AG04450 (cell line): ENCODE results near the gene FGGY. TPM values are rescaled to one million over a fixed set of nuclear protein-coding genes. Genes with fewer than 3 reads are reported as not detected.

ENCODE experiments used
- CTCF ChIA-PET: fragments of 300-600, 350-600 bp; formaldehyde crosslinking; extraction: SDS; loops from one replicate; lab custom pipeline; 2022; ENCODE audit warnings: antibody characterized with exemption, inconsistent platforms; lab: Charles Lee
- POLR2A ChIA-PET: fragments of 350-600 bp; formaldehyde crosslinking; extraction: SDS; loops from one replicate; lab custom pipeline; 2021; ENCODE audit warnings: antibody characterized with exemption, inconsistent platforms; lab: Yijun Ruan, JAX
- DNase-seq: peaks from one replicate; pipeline ENCODE4 v3.0.0-alpha.2; 2011; ENCODE audit warnings: low read depth, low spot score
- H3K27ac ChIP-seq: one replicate; pipeline ENCODE4 v1.5.1; 2012; ENCODE audit warnings: low read depth, low read length, control low read depth
- H3K27me3 ChIP-seq: one replicate; pipeline ENCODE4 v1.6.0; 2012; ENCODE audit warnings: low read length; ENCODE audit not compliant: control insufficient read depth, insufficient read depth
- H3K4me3 ChIP-seq: 2 replicates; pipeline ENCODE4 v1.5.1; 2011; ENCODE audit warnings: mild to moderate bottlenecking, low read depth, low read length, control low read depth
- H3K9me3 ChIP-seq: 2 replicates; pipeline ENCODE4 v1.5.1; 2012; ENCODE audit warnings: low read length; ENCODE audit not compliant: control insufficient read depth, insufficient read depth
- CTCF ChIP-seq: IDR thresholded peaks from 2 replicates; pipeline ENCODE4 v1.5.1; 2011; ENCODE audit warnings: low read depth, low read length, control low read depth, inconsistent platforms
- polyA plus RNA-seq: library from polyadenylated mRNA; depleted of rRNA; stranded (reverse); fragments of >200 nt; gene quantifications from 2 replicates; pipeline ENCODE4 v1.2.3, GENCODE V29; 2011

The FGGY gene
- polyA plus RNA-seq, 1 experiment = 11.8 TPM

DNA sequence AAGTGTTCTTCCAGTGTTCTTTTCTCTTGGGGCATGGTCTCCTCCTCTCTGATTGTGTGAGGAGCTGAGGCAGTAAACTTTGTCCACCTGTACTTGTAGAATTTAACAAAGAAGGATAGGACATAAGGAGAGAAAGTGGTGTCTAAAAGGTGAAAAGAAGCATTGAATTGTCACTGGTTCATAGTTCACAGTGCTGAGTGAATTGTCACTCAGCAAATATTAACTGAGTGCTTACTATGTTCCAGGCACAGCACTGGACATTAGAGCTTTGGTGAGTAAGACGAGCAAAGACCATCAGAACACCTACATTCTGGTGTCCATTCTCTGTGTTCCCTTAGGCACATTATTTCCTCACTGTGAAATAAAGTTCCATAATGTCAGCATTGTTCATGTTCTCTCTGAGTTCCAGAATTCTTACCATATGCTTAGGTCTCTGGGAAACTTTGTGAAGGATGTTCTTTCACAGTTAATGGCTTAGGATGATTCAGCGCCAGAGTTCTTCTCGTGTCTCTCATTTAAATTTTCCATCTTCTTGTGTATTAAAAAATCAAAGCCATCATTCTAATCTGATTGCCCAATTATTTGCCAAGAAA, 361.1 kb downstream of the FGGY start:
- Histone ChIP-seq H3K4me3 (no peak overlapping the region), H3K27ac (no peak overlapping the region), H3K27me3 (no peaks in the 10 kb centered on the region), H3K9me3 (no peaks in the 10 kb centered on the region)
- DNase-seq = no peak
- CTCF ChIA-PET = no interaction called here
- no peak for TF ChIP-seq CTCF
- POLR2A ChIA-PET = no interaction called here

DNA sequence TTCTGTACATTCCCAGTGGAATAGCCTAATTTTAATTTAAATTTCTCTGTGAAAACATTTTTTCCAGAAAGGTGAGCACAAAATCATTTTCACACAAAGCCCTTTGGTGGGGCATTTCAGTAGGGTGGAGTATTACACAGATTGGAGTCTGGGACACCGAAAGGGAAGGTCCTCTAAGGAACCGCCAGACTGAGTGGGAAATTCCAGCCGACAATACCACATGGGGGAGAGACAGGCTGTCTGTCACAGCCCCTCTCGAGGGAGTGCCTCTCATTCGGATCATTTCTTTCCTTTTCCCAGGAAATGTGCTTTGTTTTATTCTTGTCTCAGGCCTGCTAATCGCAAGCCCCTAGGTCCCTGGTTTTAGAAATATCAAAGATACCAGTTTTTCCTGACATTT, 367.3 kb downstream of the FGGY start:
- Histone ChIP-seq H3K27ac (no peak overlapping the region), H3K4me3 (no peak overlapping the region), H3K27me3 (no peaks in the 10 kb centered on the region), H3K9me3 (no peaks in the 10 kb centered on the region)
- ChIA-PET POLR2A (no interaction called here), CTCF (no interaction called here)
- no peak for DNase-seq
- no peak for TF ChIP-seq CTCF

DNA sequence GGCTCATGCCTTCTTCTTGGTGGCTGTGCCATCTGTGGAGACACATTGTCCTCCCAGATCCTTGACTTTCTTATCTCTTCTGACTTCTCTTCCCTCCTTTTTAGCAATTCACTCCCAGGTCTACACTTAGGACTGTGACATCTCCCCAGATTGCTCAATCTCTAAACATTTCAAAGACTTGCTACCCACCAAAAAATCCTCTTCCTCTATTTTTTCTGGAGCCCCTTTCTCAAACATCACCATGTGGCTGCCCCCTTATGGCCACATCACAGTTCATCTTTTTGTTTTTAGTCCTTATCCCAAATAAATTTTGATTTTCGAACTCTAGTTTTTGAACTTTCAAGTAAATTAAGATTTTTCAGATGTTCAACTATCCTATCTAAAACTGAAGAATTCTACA, 369.2 kb downstream of the FGGY start:
- TF ChIP-seq CTCF = peak; percentile 30; the same call in 1 of the 2 replicates
- no peak overlapping the region for H3K27ac ChIP-seq
- H3K4me3 ChIP-seq = no peak overlapping the region
- POLR2A ChIA-PET = no interaction called here
- no peak for DNase-seq
- no peaks in the 10 kb centered on the region for H3K9me3 ChIP-seq
- CTCF ChIA-PET = interaction anchor here (0.6 kb wide), 1 partner anchor 480 kb away, joined by 4 read pairs; no protein-coding TSS in a partner anchor
- H3K27me3 ChIP-seq = no peaks in the 10 kb centered on the region

- no peak for TF ChIP-seq CTCF
- Histone ChIP-seq H3K4me3 (no peak overlapping the region), H3K27me3 (no peaks in the 10 kb centered on the region), H3K27ac (no peak overlapping the region), H3K9me3 (no peaks in the 10 kb centered on the region)
- DNase-seq = no peak
- ChIA-PET CTCF (no interaction called here), POLR2A (no interaction called here)
Measured at GRCh38 chr1:59667020-59667419, 370.1 kb downstream of the FGGY start.

DNA sequence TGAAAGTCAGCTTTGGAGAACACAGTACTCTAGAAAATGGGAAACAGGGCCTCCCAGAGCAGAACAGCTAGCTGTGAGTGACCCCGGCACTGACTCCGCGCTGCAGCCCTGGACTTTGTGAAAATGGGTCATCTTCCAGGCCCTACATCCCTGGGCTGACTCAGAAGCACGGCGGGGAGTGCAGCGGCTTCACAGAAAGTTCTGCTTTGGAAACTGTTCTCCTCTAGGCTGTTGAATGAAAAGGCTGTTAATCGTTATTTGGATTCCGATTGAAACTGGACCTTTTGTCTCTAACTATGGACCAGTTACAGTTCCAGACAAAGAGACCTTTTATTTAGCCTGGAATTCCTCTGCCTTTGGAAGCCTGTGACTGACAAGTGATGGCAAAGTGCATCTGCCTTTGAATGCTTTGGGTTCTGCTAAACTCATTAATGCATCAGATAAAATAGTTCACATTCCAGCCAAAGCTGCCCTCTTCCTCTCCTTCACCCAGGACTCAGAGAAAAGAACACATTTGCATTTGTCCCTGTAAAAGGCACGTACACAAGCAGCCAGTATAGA, 372.9 kb downstream of the FGGY start:
- H3K27me3 ChIP-seq = no peaks in the 10 kb centered on the region
- POLR2A ChIA-PET = no interaction called here
- no peak overlapping the region for H3K27ac ChIP-seq
- CTCF ChIA-PET = interaction anchor here (1.2 kb wide), 1 partner anchor 8 kb away, joined by 3 read pairs; no protein-coding TSS in a partner anchor
- DNase-seq = no peak
- H3K9me3 ChIP-seq = peaks cover 13% of the 10 kb centered on the region
- H3K4me3 ChIP-seq = no peak overlapping the region
- no peak for TF ChIP-seq CTCF
